GM23248 (cell line): ENCODE data around the gene MMP28.

ENCODE experiments used
- EZH2 ChIP-seq: fragments of 200-600 bp; sonication (generic); IDR thresholded peaks from 2 replicates; pipeline ENCODE4 v1.6.1; 2018; ENCODE audit warnings: antibody characterized with exemption, mild to moderate bottlenecking; ENCODE audit not compliant: insufficient read depth, poor library complexity, severe bottlenecking
- EZH2phosphoT487 ChIP-seq: fragments of 200-600 bp; sonication (generic); IDR thresholded peaks from 2 replicates; pipeline ENCODE4 v1.6.1; 2018; ENCODE audit warnings: antibody characterized with exemption, moderate library complexity, mild to moderate bottlenecking, low read depth; ENCODE audit not compliant: insufficient read depth

- TF ChIP-seq EZH2 (no peak), EZH2phosphoT487 (no peak)
These were observed 427 bp upstream of the MMP28 start for GRCh38 chr17:35795871-35796265.
